Neutrophil (primary cell): ENCODE measurements around the gene RAB31.

Experiments used
- H3K27ac ChIP-seq: fragments of 200-600 bp; sonication (generic); 2 replicates; pipeline ENCODE4 v1.5.1; 2016; ENCODE audit warnings: mild to moderate bottlenecking, moderate library complexity
- H3K27me3 ChIP-seq: fragments of 200-600 bp; sonication (generic); 2 replicates; pipeline ENCODE4 v1.6.0; 2016; ENCODE audit warnings: mild to moderate bottlenecking
- H3K36me3 ChIP-seq: fragments of 200-600 bp; sonication (generic); 2 replicates; pipeline ENCODE4 v1.5.1; 2017
- H3K4me1 ChIP-seq, 2 experiments: fragments of 200-600 bp in 1 of 2; sonication (generic) in 1 of 2; 1 replicate in 1 of 2; 2 replicates in 1 of 2; pipeline versions ENCODE4 v1.5.1 to v1.6.1; 2013 to 2016; ENCODE audit warnings: low read depth in 1 of 2, low read length in 1 of 2, mild to moderate bottlenecking in 1 of 2, moderate library complexity in 1 of 2; ENCODE audit not compliant: control insufficient read depth in 1 of 2, insufficient read depth in 1 of 2
- H3K4me3 ChIP-seq, 2 experiments: fragments of 200-600 bp in 1 of 2; sonication (generic) in 1 of 2; 1 replicate in 1 of 2; 2 replicates in 1 of 2; pipeline ENCODE4 v1.5.1; 2013 to 2016; ENCODE audit warnings: low read depth in 1 of 2, low read length in 1 of 2, mild to moderate bottlenecking in 1 of 2, moderate library complexity in 1 of 2
- H3K9me3 ChIP-seq: fragments of 200-600 bp; sonication (generic); 2 replicates; pipeline ENCODE4 v1.5.1; 2016
- CTCF ChIP-seq: fragments of 200-600 bp; sonication (generic); IDR thresholded peaks from 2 replicates; pipeline ENCODE4 v1.5.1; 2016; ENCODE audit warnings: antibody characterized with exemption

RAB31 gene

GRCh38 chr18:9779630-9780029 is 71.5 kb downstream of the RAB31 start:
- Histone ChIP-seq H3K9me3 (no peaks in the 10 kb centered on the region), H3K4me3 (peak overlapping the region; percentile 15 to 21), H3K27me3 (no peaks in the 10 kb centered on the region), H3K27ac (peak overlapping the region; percentile 89), H3K4me1 (peaks cover 91 to 94% of the 10 kb centered on the region in 2 experiments), H3K36me3 (peaks cover 4% of the 10 kb centered on the region)
- TF ChIP-seq CTCF, result no peak

GRCh38 chr18:9782073-9782857 is 74.2 kb downstream of the RAB31 start:
- H3K9me3 ChIP-seq, result no peaks in the 10 kb centered on the region
- no peak for TF ChIP-seq CTCF
- peak overlapping the region in 1 of 2 experiments; percentile 11 for H3K4me3 ChIP-seq
- no peaks in the 10 kb centered on the region for H3K27me3 ChIP-seq
- H3K36me3 ChIP-seq, result peaks cover 12% of the 10 kb centered on the region
- peak overlapping the region; percentile 89 for H3K27ac ChIP-seq
- peaks cover 65 to 68% of the 10 kb centered on the region in 2 experiments for H3K4me1 ChIP-seq

- H3K9me3 ChIP-seq, result no peaks in the 10 kb centered on the region
- no peak for TF ChIP-seq CTCF
- no peak overlapping the region for H3K4me3 ChIP-seq
- peak overlapping the region; percentile 89 for H3K27ac ChIP-seq
- no peaks in the 10 kb centered on the region for H3K27me3 ChIP-seq
- peaks cover 8% of the 10 kb centered on the region for H3K36me3 ChIP-seq
- peaks cover 27 to 29% of the 10 kb centered on the region in 2 experiments for H3K4me1 ChIP-seq
These were observed 78.5 kb downstream of the RAB31 start for GRCh38 chr18:9786631-9787030.

- H3K4me1 ChIP-seq, result peaks cover 26 to 27% of the 10 kb centered on the region in 2 experiments
- peak overlapping the region; percentile 89 for H3K27ac ChIP-seq
- no peaks in the 10 kb centered on the region for H3K27me3 ChIP-seq
- TF ChIP-seq CTCF, result no peak
- H3K4me3 ChIP-seq, result no peak overlapping the region
- no peaks in the 10 kb centered on the region for H3K9me3 ChIP-seq
- peaks cover 8% of the 10 kb centered on the region for H3K36me3 ChIP-seq
These were observed 78.9 kb downstream of the RAB31 start for GRCh38 chr18:9787036-9787435.

GRCh38 chr18:9787712-9788111 is 79.6 kb downstream of the RAB31 start:
- TF ChIP-seq CTCF, result no peak
- Histone ChIP-seq H3K27ac (peak overlapping the region; percentile 89), H3K27me3 (no peaks in the 10 kb centered on the region), H3K4me1 (peaks cover 25 to 27% of the 10 kb centered on the region in 2 experiments), H3K4me3 (no peak overlapping the region), H3K36me3 (peaks cover 8% of the 10 kb centered on the region), H3K9me3 (no peaks in the 10 kb centered on the region)
